Panc1 (cell line): ENCODE data around the gene ACSS3. TPM values are rescaled to one million over a fixed set of nuclear protein-coding genes. Genes with fewer than 3 reads are reported as not detected.

Source experiments
- ATAC-seq: fragments of 200-7000 bp; cut with Tn5 transposase; 2 replicates; pipeline ENCODE4 v1.9.1; 2020; ENCODE audit warnings: mild to moderate bottlenecking, moderate library complexity
- BruUV-seq: library from RNA; stranded (reverse); fragments of 400-500 nt; replicated peaks from 2 replicates; lab custom pipeline; 2021; lab: Mats Ljungman, UMichigan
- CTCF ChIA-PET: fragments of 300-600 bp; sonication (Branson Sonifier 250); formaldehyde crosslinking; loops from one replicate; lab custom pipeline; 2022; ENCODE audit warnings: antibody characterized with exemption; lab: Charles Lee
- POLR2A ChIA-PET: fragments of 300-600 bp; sonication (Branson Sonifier 250); formaldehyde crosslinking; loops from one replicate; lab custom pipeline; 2022; ENCODE audit warnings: antibody characterized with exemption; lab: Charles Lee
- DNase-seq: peaks from one replicate; pipeline ENCODE4 v3.0.0-alpha.2; 2010; ENCODE audit warnings: low read depth, low spot score
- H3K27ac ChIP-seq: 2 replicates; pipeline ENCODE4 v1.5.1; 2011; ENCODE audit warnings: mild to moderate bottlenecking, low read length, inconsistent platforms
- H3K27me3 ChIP-seq: fragments of 200-500 bp; sonication (Bioruptor generic); 2 replicates; pipeline ENCODE4 v1.6.0; 2014; ENCODE audit warnings: low read length, inconsistent platforms; ENCODE audit not compliant: control insufficient read depth, insufficient read depth
- H3K36me3 ChIP-seq: fragments of 200-500 bp; sonication (Bioruptor generic); 2 replicates; pipeline ENCODE4 v1.5.1; 2014; ENCODE audit warnings: inconsistent platforms, mild to moderate bottlenecking, low read length, moderate library complexity; ENCODE audit not compliant: control insufficient read depth, insufficient read depth
- H3K4me1 ChIP-seq: 2 replicates; pipeline ENCODE4 v1.5.1; 2011; ENCODE audit warnings: inconsistent platforms, mild to moderate bottlenecking, low read length, moderate library complexity; ENCODE audit not compliant: control insufficient read depth, insufficient read depth
- H3K4me3 ChIP-seq, 2 experiments: 2 replicates each; pipeline ENCODE4 v1.5.1; 2011 to 2012; ENCODE audit warnings: low read depth in 2 of 2, low read length in 2 of 2, mild to moderate bottlenecking in 2 of 2, inconsistent platforms in 1 of 2, moderate library complexity in 1 of 2
- H3K9me3 ChIP-seq: fragments of 200-500 bp; sonication (Bioruptor generic); 2 replicates; pipeline ENCODE4 v1.5.1; 2014; ENCODE audit warnings: low read depth, mild to moderate bottlenecking, inconsistent platforms, low read length, moderate library complexity; ENCODE audit not compliant: control insufficient read depth, insufficient read depth
- POLR2AphosphoS5 ChIP-seq: IDR thresholded peaks from 2 replicates; pipeline ENCODE4 v1.6.1; 2012; ENCODE audit warnings: mild to moderate bottlenecking, low read depth, low read length, moderate library complexity
- SIN3A ChIP-seq: IDR thresholded peaks from 2 replicates; pipeline ENCODE4 v1.6.1; 2012; ENCODE audit warnings: low read depth, mild to moderate bottlenecking, low read length, moderate library complexity, borderline replicate concordance; ENCODE audit not compliant: insufficient read depth
- TCF7L2 ChIP-seq: IDR thresholded peaks from 2 replicates; pipeline ENCODE4 v1.6.1; 2011; ENCODE audit warnings: mild to moderate bottlenecking, low read depth, low read length, inconsistent platforms
- in situ Hi-C: cut with HindIII; loops from 2 replicates; pipeline ENCODE4 v1.10.0; 2016; ENCODE audit warnings: low sequenced_read_pairs, low pct_unique_long_range_greater_than_20kb
- intact Hi-C: fragments of 100-400 bp; cut with micrococcal nuclease; formaldehyde crosslinking; loops from one replicate; pipeline ENCODE4 v1.10.0; 2022; ENCODE audit not compliant: unreplicated experiment
- total RNA-seq: library from RNA; stranded (reverse); gene quantifications from one replicate; pipeline ENCODE4 v1.2.1, GENCODE V29; 2021; ENCODE audit not compliant: unreplicated experiment
- TF ChIP-seq, protein P1 (sequence below): fragments of 450-650 bp; IDR thresholded peaks from 2 replicates; pipeline ENCODE4 v1.5.1; 2017; ENCODE audit warnings: mild to moderate bottlenecking
- TF ChIP-seq, protein P2 (sequence below), 2 experiments: IDR thresholded peaks; 2 replicates each; pipeline ENCODE4 v1.6.1; 2011 to 2012; ENCODE audit warnings: low read depth in 2 of 2, control low read depth in 1 of 2, low read length in 1 of 2, mild to moderate bottlenecking in 1 of 2, moderate library complexity in 1 of 2; ENCODE audit not compliant: insufficient read depth in 1 of 2

Gene ACSS3
- total RNA-seq, 1 experiment from 2014 or later: 0.10 TPM

DNA sequence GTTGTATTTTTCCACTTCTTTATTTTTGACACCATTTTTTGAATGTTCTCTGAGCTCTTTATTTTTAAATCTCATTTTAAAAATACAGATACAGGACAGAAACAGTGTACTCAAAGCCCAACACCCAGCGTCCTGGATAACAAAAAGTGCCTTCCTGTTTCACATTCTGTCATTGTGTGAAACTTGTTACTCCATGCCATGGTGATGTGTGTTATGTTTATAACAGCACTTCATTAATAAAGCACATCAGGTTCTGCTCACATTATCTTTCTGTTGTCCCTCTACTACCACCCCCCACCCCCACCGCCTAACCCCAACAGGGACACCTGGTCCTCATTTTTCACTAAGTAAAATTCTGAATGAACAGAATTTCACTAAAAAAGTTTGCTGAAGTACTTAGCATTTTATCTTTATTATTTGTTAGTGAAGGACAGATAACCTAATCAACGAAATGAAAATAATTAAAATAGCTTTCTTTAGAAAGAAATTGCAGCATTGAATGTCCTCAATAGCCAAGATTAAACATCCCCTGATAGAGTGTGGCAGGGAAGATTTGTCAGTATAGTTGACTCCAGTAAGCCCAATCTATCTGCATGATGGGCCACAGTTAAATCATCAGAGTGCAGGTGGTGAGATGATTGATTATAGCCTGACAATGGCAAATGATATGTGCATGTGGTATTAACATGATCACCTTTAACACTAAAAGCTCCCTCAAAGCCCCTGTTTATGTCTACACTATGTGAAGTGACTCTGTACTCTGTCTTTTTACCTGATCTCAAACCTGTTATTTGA is 153.9 kb downstream of the ACSS3 start:
- TF ChIP-seq SIN3A (no peak), POLR2AphosphoS5 (no peak), TCF7L2 (no peak)
- TF ChIP-seq, protein P1, sequence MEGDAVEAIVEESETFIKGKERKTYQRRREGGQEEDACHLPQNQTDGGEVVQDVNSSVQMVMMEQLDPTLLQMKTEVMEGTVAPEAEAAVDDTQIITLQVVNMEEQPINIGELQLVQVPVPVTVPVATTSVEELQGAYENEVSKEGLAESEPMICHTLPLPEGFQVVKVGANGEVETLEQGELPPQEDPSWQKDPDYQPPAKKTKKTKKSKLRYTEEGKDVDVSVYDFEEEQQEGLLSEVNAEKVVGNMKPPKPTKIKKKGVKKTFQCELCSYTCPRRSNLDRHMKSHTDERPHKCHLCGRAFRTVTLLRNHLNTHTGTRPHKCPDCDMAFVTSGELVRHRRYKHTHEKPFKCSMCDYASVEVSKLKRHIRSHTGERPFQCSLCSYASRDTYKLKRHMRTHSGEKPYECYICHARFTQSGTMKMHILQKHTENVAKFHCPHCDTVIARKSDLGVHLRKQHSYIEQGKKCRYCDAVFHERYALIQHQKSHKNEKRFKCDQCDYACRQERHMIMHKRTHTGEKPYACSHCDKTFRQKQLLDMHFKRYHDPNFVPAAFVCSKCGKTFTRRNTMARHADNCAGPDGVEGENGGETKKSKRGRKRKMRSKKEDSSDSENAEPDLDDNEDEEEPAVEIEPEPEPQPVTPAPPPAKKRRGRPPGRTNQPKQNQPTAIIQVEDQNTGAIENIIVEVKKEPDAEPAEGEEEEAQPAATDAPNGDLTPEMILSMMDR: no peak
- TF ChIP-seq, protein P2, sequence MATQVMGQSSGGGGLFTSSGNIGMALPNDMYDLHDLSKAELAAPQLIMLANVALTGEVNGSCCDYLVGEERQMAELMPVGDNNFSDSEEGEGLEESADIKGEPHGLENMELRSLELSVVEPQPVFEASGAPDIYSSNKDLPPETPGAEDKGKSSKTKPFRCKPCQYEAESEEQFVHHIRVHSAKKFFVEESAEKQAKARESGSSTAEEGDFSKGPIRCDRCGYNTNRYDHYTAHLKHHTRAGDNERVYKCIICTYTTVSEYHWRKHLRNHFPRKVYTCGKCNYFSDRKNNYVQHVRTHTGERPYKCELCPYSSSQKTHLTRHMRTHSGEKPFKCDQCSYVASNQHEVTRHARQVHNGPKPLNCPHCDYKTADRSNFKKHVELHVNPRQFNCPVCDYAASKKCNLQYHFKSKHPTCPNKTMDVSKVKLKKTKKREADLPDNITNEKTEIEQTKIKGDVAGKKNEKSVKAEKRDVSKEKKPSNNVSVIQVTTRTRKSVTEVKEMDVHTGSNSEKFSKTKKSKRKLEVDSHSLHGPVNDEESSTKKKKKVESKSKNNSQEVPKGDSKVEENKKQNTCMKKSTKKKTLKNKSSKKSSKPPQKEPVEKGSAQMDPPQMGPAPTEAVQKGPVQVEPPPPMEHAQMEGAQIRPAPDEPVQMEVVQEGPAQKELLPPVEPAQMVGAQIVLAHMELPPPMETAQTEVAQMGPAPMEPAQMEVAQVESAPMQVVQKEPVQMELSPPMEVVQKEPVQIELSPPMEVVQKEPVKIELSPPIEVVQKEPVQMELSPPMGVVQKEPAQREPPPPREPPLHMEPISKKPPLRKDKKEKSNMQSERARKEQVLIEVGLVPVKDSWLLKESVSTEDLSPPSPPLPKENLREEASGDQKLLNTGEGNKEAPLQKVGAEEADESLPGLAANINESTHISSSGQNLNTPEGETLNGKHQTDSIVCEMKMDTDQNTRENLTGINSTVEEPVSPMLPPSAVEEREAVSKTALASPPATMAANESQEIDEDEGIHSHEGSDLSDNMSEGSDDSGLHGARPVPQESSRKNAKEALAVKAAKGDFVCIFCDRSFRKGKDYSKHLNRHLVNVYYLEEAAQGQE (IDR thresholded peaks at IDR 0.05; ENCODE audit: insufficient read depth in 1 of 2, low read depth in 2 of 2, low read length in 1 of 2): no peak
- Histone ChIP-seq H3K4me1 (no peaks in the 10 kb centered on the region), H3K36me3 (no peaks in the 10 kb centered on the region), H3K27me3 (no peaks in the 10 kb centered on the region; the same call in 1 of the 2 replicates), H3K27ac (no peak overlapping the region), H3K4me3 (no peak overlapping the region), H3K9me3 (no peaks in the 10 kb centered on the region)
- ChIA-PET CTCF (no interaction called here), POLR2A (no interaction called here)
- ATAC-seq: no peak
- intact Hi-C loops: no loop called here
- BruUV-seq: no TSS peak
- in situ Hi-C loops: no loop called here
- no peak for DNase-seq

DNA sequence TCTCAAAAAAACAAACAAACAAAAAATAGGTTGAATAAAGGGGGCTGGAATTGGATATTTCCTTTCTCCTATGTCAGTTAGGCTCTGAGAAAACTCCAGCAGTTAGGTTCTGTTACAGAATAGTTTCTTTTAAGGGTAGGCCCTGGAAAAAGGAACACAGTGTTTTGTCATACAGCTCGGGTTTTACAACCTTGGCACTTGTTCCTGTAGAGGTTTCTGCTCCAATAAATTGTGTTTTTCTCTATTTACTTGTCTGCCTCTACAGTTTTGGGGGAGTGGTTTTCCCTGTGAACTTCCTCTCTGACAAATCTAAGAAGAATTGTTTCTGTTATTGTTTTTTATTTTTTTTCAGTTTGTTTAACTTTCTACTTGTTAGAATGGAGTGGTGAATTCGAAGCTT is 167.6 kb downstream of the ACSS3 start:
- H3K4me3 ChIP-seq: no peak overlapping the region
- TF ChIP-seq POLR2AphosphoS5 (no peak), TCF7L2 (no peak), SIN3A (no peak)
- TF ChIP-seq, protein P2 (IDR thresholded peaks at IDR 0.05; ENCODE audit: insufficient read depth in 1 of 2, low read depth in 2 of 2, low read length in 1 of 2): no peak
- TF ChIP-seq, protein P1: no peak
- in situ Hi-C loops: no loop called here
- no TSS peak for BruUV-seq
- ChIA-PET POLR2A (no interaction called here), CTCF (no interaction called here)
- H3K9me3 ChIP-seq: no peaks in the 10 kb centered on the region
- DNase-seq: no peak
- H3K27me3 ChIP-seq: no peaks in the 10 kb centered on the region
- no peak for ATAC-seq
- H3K4me1 ChIP-seq: no peaks in the 10 kb centered on the region
- H3K36me3 ChIP-seq: no peaks in the 10 kb centered on the region
- H3K27ac ChIP-seq: no peak overlapping the region
- intact Hi-C loops: no loop called here
